ENCODE measurements around the gene VSTM2L. TPM values are rescaled to one million over a fixed set of nuclear protein-coding genes. Genes with fewer than 3 reads are reported as not detected.

VSTM2L gene
- total RNA-seq, 1 experiment from 2014 or later, result 0.34 TPM

DNA sequence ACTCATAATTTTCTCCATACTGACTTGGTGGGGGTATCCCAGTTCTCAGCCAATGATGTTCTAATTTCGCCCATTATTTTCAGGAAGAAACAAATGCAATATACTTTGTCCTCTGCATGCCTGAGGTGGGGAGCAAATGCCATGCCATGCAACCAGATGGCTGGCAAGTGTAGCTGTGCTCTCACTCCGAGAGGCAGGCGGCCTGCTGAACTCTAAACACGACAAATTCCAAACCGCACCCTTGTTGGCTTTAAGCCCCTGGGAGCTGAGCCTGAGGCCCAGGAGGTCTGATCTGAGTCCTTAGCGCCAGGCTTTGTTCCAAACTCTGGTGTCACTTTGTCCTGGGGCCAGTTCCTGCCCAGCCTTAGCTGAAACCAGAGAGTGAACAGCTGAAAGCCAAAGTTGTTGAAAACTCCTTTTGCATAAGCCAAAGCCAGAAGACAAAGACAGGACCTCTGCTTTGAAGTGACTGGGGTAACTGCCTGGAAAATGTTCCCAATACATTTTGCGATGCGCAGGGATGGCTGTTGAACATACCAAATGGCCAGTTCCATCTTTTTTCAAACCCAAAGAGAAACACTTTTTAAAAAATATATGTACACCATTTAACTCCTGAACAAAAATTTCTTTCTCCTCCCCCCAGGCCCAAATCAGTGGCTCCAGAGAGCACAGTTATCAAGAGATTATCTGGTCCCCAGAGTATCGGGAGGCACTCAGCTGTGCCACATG lies 84.1 kb downstream of the VSTM2L start:
- in situ Hi-C loops (cut with HindIII; ENCODE audit: low pct_unique_long_range_greater_than_20kb, low sequenced_read_pairs), result no loop called here
- no peak for DNase-seq (ENCODE audit: low read depth, low spot score)

DNA sequence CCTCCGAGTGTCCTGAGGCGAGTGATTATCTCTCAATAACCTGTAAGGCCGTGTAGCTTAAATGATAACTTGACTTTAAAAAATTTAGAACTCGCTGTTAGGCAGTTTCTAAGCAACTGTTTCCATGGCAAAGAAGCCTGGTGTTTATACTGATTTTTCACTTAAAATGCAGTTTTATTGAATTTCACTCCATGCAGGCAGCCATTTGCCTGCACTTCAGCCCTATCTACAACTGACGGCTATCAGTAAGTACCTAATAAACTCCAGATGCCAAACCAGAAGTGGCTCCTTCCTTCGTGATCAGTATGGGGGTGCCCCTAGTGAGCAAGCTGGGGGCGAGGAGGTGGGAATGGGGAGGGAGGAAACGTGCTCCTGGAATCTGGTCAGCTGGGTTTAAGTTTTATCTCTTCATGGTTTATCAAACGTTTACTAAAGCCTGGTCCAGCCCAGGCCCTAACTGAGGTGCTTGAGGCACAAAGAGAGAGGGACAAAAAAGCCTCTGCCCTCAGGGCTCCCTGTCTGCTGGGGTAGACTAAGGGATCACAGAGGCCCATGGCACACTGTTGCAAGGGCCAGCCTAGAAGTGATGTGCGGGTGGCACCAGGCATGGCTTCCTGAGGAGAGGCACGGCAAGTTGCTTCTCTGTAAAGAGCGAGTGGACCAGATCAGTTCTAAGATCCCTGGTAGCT lies 84.8 kb downstream of the VSTM2L start:
- no peak for DNase-seq (ENCODE audit: low read depth, low spot score)
- in situ Hi-C loops (cut with HindIII; ENCODE audit: low pct_unique_long_range_greater_than_20kb, low sequenced_read_pairs), result no loop called here

DNA sequence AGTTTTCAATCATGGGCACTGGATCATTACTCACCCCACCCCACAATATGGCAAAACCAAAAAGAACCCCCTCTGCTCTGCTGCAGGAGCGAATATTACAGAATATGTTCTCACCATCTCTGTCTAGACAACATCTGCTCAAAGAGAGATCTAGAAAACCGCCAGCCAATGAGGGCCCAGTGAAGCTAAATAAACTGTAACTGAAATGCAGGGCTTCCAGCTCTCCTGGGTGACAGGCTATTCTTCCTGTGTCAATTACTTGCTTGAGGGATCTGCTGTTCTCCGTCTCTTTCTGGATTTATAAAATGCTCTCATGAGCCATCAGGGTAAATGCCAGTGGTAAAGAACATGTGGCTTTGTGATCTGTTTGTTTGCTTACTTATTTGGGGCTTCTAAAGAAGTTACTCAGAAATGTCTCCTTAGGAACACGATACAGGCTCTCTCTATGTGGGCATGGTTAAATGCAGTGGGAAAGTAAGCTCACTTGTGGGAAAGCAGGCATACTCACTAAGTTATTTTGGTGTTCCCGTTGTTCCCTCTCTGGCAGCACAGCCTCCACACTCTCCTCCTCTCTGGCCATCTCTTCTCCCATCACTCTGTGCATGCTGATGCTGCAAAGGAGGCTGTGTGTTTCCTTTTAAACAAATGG lies 85.5 kb downstream of the VSTM2L start:
- in situ Hi-C loops (cut with HindIII; ENCODE audit: low pct_unique_long_range_greater_than_20kb, low sequenced_read_pairs), result no loop called here

DNA sequence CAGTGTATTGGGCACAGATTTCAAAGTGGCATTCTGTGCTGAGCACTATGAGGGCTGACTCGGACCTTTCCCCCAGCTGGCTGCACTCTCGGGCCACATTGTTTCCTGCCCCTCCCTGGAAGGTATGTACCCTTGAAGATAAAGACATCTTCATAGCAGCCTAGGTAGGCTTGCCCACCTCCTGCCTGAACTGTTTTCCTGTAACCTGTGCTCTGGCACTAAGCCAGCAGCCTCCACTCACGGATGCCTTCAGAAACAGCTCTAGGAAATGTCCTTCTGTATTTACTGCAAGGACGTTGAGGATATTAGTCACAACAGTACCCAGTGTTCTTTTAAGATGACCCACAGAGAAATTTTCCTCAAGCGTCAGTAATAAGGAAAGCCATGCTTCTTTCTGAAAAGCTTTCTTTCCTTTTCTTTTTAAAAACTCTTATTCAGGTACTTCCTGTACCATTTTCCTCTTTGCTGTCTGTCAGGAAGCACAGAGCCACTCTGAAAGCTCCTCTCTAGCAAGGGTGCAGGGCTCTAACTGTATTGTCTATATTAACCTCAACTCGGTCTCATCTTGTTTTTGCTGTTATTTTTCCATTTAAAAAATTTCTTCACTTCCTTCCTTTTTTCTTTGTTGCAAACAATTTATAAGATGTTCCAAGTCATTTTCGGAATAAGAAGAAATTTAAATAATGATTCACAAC lies 86.8 kb downstream of the VSTM2L start:
- in situ Hi-C loops (cut with HindIII; ENCODE audit: low pct_unique_long_range_greater_than_20kb, low sequenced_read_pairs), result no loop called here
- DNase-seq (ENCODE audit: low read depth, low spot score), result no peak

More for the DNA sequence above, 85.5 kb downstream of the VSTM2L start:
- no peak for DNase-seq (ENCODE audit: low read depth, low spot score)

DNA sequence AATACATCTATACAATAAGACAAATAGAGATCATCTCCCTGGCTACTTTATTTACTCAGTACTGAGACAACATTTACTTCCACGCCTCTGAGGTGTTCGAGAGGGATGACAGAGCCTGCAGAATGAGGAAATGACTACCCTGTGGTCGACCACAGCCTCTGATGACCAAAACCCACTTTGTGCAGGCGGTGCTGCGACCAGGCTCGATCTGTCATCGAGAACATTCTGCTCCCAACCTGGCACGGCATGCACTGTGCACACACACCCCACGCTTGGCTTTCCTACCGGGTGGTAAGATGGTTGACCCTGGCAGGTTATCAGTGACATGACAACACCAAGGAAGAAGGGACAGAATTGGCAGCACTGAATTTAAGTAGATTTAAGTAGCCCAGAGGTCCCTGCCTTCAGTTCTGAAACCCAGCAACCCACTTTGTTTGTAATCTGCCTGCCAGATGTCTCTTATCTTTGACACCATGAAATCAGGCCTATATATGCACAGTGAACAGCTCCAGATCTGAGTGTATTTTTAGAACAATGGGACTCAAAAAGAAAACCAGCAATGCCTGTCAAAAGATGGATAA lies 87.7 kb downstream of the VSTM2L start:
- in situ Hi-C loops (cut with HindIII; ENCODE audit: low pct_unique_long_range_greater_than_20kb, low sequenced_read_pairs), result no loop called here
- DNase-seq (ENCODE audit: low read depth, low spot score), result no peak

DNA sequence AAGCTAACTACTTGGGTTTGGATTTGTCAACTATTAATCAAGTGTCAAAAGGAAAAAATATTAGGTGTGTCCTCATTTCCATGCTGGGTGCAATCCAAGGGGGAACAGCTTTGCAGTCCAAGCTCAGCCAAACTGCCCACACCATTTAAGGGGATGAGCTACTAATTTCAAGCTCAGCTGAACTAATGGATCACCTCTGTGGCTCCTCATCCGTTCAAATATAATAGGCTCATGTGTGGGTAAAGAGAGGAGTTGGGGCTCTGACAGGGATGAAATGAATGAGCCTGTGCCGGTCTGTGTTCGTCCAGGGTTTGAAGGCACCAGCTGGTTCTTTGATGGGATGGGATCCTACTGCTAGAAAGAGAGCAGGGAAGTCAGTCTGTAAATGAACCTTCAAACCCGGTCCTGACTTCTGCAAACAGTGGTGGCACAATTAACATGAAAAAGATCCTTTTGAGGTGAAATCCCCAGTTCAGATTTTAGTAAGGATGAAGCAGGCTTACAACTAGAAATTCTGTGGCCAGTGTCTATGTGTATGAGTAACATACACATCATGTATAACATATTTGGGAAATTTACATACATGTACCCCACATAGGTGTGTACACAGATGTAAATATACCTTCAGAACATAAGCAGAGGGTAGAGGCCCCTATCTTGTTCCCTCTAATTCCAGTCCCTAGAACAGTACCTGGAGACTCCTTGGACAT lies 88.4 kb downstream of the VSTM2L start:
- no peak for DNase-seq (ENCODE audit: low read depth, low spot score)
- in situ Hi-C loops (cut with HindIII; ENCODE audit: low pct_unique_long_range_greater_than_20kb, low sequenced_read_pairs), result no loop called here

- DNase-seq (ENCODE audit: low read depth, low spot score), result no peak
- in situ Hi-C loops (cut with HindIII; ENCODE audit: low pct_unique_long_range_greater_than_20kb, low sequenced_read_pairs), result no loop called here
Observed at GRCh38 chr20:37991908-37992307, 89.0 kb downstream of the VSTM2L start.

DNA sequence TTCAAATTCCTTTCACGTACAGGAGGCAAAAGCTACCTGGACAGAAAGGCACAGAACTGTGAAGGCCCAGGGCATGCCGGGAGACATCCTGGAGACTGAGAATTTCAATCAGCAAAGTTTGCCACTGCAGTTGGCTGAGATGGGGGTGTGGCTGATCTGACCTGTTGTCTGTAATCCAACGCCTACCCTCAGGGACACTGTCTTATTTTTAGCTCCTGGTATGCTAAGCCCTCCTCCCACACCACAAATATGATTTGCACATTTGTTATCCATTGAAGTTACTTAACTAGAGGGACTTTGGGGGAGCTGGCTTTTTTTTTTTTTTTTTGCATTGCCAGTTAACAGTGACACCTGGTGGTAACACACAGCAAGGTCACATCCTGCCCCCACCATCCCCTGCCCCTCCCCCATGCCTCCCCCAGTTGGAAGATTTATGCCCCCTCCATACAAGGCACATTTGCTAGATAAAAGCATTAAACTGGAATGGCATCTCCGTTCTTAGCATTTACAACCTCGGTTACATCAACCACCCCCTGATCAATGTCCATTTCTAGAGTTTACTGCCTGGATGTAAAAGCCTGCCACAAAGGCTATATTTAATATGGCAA lies 90.0 kb downstream of the VSTM2L start:
- DNase-seq (ENCODE audit: low read depth, low spot score), result peak; percentile 47
- in situ Hi-C loops (cut with HindIII; ENCODE audit: low pct_unique_long_range_greater_than_20kb, low sequenced_read_pairs), result no loop called here

GRCh38 chr20:37994512-37994911 lies 91.6 kb downstream of the VSTM2L start:
- no peak for DNase-seq (ENCODE audit: low read depth, low spot score)
- in situ Hi-C loops (cut with HindIII; ENCODE audit: low pct_unique_long_range_greater_than_20kb, low sequenced_read_pairs), result no loop called here

Other genes starting within 250 kb of the VSTM2L start
- 38.7 and 41.5 TPM in 2 replicates for gene CTNNBL1, start 209.1 kb upstream of the VSTM2L start, total RNA-seq (2014; rRNA removed; shearing (Covaris generic))
- 30.1 and 31.9 TPM in 2 replicates for gene TTI1, start 130.3 kb downstream of the VSTM2L start, total RNA-seq (2014; rRNA removed; shearing (Covaris generic))
- 21.1 and 23.5 TPM in 2 replicates for gene RPRD1B, start 130.6 kb downstream of the VSTM2L start, total RNA-seq (2014; rRNA removed; shearing (Covaris generic))